HG03175 (cell line): ENCODE data around the gene SF3A2.

Experiments used
- ATAC-seq: cut with Tn5 transposase; IDR thresholded peaks from one replicate; pipeline ENCODE4 v1.9.1; 2021; ENCODE audit warnings: mild to moderate bottlenecking, moderate library complexity; ENCODE audit not compliant: unreplicated experiment

SF3A2 gene

DNA sequence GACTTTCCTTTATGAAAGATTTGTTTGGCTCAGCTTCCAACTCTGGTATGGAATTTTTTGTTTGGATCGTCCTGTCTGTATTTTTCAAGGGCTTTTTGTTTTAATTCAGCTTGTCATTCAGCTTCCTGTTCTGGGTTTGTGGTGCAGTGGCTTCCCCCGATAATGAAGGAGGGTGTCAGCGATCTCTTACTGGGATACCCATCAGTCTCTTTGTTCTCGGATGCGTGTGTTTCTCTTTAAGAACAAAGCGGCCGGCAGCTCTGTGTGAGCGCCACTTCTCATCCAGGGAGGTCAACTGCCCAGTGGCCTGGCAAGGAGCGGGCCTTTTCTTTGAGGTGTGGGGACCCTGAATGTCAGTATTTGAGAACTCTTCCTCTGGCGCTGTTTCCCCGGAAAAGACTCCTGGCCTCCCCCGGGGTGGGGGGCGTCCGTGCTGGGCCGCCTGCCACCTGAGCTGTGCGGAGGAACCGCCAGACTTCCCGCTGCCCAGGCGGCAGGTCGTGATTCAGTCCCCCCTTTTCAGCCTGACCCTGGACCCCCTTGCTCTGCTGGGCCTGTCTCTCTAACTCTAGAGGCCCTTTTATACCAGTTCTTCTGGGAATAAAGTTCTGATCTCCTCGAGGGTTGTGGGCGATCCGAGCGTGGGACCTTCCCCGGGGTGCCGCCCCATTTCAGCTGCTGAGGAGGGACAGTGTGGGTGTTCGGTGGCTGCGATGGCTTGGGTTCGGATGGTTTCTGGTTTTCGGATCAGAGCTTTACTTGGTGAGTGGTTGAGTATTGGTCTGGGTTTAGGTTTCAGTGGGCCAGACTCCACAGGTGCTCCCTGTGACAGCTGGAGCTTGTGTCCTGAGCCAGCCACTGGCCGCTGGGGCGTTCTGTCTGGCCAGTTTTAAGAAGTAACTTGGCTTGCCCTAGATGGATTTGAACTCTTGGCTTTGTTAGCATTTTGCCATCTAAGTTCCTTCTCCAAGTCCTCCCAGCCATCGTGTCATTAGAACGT, 3.4 kb downstream of the SF3A2 start:
- no peak for ATAC-seq

DNA sequence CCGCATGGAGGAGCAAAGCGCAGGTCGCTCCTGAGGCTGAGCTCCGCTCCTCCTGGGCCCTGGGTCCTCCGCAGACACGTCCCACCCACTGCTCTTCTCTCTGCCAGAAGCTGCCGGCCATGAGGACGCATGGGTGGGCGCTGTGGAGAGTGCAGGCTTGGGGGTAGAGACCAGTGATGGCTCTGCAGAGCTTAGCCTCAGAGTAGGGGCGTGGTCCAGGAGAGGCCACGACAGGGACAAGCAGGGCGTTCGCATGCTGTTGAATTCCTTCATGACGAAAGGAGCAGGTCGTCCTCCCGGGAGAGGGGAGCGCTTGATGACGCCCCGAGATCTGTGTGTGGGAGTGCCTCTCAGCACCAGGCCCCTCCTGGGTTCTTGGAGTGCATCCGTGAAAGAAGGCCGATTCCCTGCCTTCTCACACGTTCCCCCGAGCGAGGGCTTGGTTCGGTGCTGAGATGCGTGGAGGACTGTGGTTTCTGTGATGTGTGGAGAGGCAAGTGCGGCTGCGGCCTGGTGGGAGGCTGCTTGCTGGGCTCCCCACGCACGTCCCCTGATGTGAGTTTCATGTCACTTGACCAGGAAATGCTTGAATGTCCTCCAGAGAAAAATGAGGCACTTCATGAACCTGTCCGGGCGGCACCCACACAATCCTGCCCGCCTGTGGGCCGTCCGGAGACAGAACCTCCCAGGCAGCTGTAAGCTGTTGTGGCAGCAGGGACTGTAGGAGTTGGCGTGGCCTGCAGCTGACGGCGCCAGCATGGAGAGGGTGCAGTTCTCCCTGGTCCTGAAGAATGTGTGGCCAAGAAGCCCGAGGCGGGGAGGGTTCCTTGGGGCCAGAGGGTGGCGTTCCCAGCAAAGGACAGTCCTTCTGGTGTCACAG, 4.5 kb downstream of the SF3A2 start:
- no peak for ATAC-seq

DNA sequence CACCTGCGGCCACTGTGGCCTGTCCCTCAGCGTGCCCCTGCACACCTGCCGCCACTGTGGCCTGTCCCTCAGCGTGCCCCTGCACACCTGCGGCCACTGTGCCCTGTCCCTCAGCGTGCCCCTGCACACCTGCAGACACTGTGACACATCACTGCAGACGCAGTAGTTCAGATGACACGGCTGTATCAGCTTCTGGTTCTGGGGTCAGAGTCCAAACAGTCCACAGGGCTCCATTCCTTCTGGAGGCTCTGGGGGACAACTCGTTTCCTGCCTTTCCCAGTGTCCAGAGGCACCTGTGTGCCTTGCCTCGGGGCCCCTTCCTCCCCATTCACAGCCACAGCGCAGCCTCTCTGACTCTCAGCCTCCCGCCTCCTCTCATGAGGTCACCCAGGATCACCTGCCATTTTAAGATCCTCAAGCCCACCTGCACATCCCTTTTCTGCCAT, 5.5 kb downstream of the SF3A2 start:
- no peak for ATAC-seq

GRCh38 chr19:2242816-2243215, 6.2 kb downstream of the SF3A2 start:
- ATAC-seq = no peak

- ATAC-seq = no peak
Measured at GRCh38 chr19:2243274-2244124, 6.9 kb downstream of the SF3A2 start.

- ATAC-seq = no peak
Measured at GRCh38 chr19:2244125-2244411, 7.4 kb downstream of the SF3A2 start.

DNA sequence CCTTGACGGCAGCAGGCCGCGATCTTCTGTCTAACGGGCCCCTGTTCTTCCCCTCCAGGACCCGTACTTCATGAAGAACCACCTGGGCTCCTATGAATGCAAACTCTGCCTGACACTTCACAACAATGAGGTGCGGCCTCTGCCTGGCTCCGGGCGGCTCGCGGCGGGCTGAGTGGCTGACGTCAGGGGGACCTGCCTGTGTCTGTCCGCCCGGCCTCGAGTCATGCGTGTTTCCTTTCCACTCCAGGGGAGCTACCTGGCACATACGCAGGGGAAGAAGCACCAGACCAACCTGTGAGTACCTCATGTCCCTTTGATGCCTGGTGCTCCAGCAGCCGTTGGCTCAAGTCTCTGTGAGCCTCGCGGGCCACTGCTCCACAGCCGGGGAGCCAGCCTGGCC, 7.9 kb downstream of the SF3A2 start:
- no peak for ATAC-seq

DNA sequence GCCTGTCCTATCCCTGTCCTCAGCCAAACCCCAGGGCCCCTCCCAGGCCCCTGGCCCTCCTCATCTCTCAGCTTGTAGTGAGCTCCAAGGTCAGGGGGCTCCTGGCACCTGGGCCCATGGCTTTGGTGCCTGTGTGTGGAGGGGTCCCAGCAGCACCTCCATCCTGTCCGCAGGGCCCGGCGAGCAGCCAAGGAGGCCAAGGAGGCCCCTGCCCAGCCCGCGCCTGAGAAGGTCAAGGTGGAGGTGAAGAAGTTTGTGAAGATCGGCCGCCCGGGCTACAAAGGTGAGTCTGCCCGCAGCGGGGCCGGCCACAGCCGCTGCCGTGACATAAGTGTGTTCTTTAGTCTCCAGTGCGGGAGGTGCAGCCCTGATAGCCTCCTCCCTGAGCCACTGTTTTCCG, 8.6 kb downstream of the SF3A2 start:
- ATAC-seq = no peak

GRCh38 chr19:2246014-2246620, 9.5 kb downstream of the SF3A2 start:
- ATAC-seq = no peak

GRCh38 chr19:2246801-2247361, 10.3 kb downstream of the SF3A2 start:
- ATAC-seq = no peak

- ATAC-seq = no peak
Measured at GRCh38 chr19:2247433-2248101, 10.9 kb downstream of the SF3A2 start.

GRCh38 chr19:2248136-2249009, 11.7 kb downstream of the SF3A2 start:
- no peak for ATAC-seq

DNA sequence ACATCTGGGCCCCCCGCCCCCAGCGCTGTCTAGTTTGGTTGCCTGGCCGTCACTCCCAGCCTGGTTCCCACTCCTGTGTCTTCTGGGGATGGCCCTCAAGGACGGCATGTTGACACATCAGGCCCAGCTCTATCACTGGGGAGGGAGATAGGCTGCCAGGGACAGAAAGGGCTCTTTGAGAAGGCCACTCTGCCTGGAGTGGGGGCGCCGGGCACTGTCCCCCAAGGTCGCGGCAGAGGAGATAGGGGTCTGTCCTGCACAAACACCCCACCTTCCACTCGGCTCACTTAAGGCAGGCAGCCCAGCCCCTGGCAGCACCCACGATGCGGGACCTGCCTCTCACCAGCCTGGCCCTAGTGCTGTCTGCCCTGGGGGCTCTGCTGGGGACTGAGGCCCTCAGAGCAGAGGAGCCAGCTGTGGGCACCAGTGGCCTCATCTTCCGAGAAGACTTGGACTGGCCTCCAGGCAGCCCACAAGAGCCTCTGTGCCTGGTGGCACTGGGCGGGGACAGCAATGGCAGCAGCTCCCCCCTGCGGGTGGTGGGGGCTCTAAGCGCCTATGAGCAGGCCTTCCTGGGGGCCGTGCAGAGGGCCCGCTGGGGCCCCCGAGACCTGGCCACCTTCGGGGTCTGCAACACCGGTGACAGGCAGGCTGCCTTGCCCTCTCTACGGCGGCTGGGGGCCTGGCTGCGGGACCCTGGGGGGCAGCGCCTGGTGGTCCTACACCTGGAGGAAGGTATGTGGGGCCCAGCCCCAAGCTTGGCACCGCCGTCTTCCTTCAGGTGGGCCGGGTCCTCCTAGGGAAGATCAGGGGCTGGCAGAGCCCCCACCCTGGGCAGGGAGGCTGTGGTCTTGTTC, 12.6 kb downstream of the SF3A2 start, which contains the start of gene AMH:
Gene AMH (plus strand): TSS at position 314 of the 857 bp plus-strand sequence. CDS start 10 bp downstream, at position 324.
- no peak for ATAC-seq

GRCh38 chr19:2249880-2250765, 13.5 kb downstream of the SF3A2 start:
- no peak for ATAC-seq

GRCh38 chr19:2250766-2251105, 14.1 kb downstream of the SF3A2 start:
- no peak for ATAC-seq
